ENCODE measurements around the gene CTSE.
"Not testable (repeated sequence)": the region's sequence is repeated elsewhere in the genome, so short reads cannot be mapped to it uniquely, and the experiment has no call there.

CTSE gene

GRCh38 chr1:206014601-206015000, 9.1 kb downstream of the CTSE start:
- no peak for DNase-seq (ENCODE audit: low read depth)

GRCh38 chr1:206013026-206013795, 10.5 kb downstream of the CTSE start:
- no peak for DNase-seq (ENCODE audit: low read depth)

GRCh38 chr1:206012086-206012859, 11.4 kb downstream of the CTSE start:
- no peak for DNase-seq (ENCODE audit: low read depth)

GRCh38 chr1:206011057-206011456, 12.6 kb downstream of the CTSE start:
- DNase-seq (ENCODE audit: low read depth) = no peak

- no peak for DNase-seq (ENCODE audit: low read depth)
Observed at GRCh38 chr1:206010060-206010459, 13.6 kb downstream of the CTSE start.

GRCh38 chr1:206006946-206007345, 16.7 kb downstream of the CTSE start:
- DNase-seq (ENCODE audit: low read depth) = no peak

GRCh38 chr1:206005778-206006180, 17.9 kb downstream of the CTSE start:
- DNase-seq (ENCODE audit: low read depth) = no peak

GRCh38 chr1:206005234-206005633, 18.5 kb downstream of the CTSE start:
- no peak for DNase-seq (ENCODE audit: low read depth)

- DNase-seq (ENCODE audit: low read depth) = no peak
Observed at GRCh38 chr1:206004826-206005225, 18.9 kb downstream of the CTSE start.

GRCh38 chr1:206003854-206004800, 19.6 kb downstream of the CTSE start:
- DNase-seq (ENCODE audit: low read depth) = no peak

- DNase-seq (ENCODE audit: low read depth) = peak; percentile 50
Observed at GRCh38 chr1:206002871-206003801, 20.6 kb downstream of the CTSE start, which contains the start of gene RAB7B. Gene RAB7B (minus strand): TSS chr1:206003395. CDS start chr1:205994135, 9,260 bp downstream.

- DNase-seq (ENCODE audit: low read depth) = no peak
Observed at GRCh38 chr1:206002160-206002559, 21.5 kb downstream of the CTSE start.

GRCh38 chr1:206001476-206001888, 22.2 kb downstream of the CTSE start:
- DNase-seq (ENCODE audit: low read depth) = peak; percentile 85

- DNase-seq (ENCODE audit: low read depth) = no peak
Observed at GRCh38 chr1:206000641-206001339, 22.9 kb downstream of the CTSE start.

- no peak for DNase-seq (ENCODE audit: low read depth)
Observed at GRCh38 chr1:205998457-205999241, 25.0 kb downstream of the CTSE start.

GRCh38 chr1:205996641-205997040, 27.1 kb downstream of the CTSE start:
- DNase-seq (ENCODE audit: low read depth) = not testable (repeated sequence)

GRCh38 chr1:205994346-205994745, 29.3 kb downstream of the CTSE start:
- DNase-seq (ENCODE audit: low read depth) = no peak

GRCh38 chr1:205993068-205993467, 30.6 kb downstream of the CTSE start:
- DNase-seq (ENCODE audit: low read depth) = no peak

- DNase-seq (ENCODE audit: low read depth) = no peak
Observed at GRCh38 chr1:205992218-205992882, 31.3 kb downstream of the CTSE start.
